Breast epithelium (tissue), 3 donors: ENCODE measurements around the gene HAO1.

Experiments
- POLR2A ChIP-seq: fragments of 450-650 bp; IDR thresholded peaks from one replicate; pipeline ENCODE4 v1.6.1; 2016; ENCODE audit warnings: antibody characterized with exemption, mild to moderate bottlenecking, moderate library complexity
- POLR2AphosphoS5 ChIP-seq, 3 donors: sonication (generic); formaldehyde crosslinking; IDR thresholded peaks; one replicate each; pipeline ENCODE4 v1.6.1; 2017; ENCODE audit warnings: antibody characterized with exemption in 3 of 3

DNA sequence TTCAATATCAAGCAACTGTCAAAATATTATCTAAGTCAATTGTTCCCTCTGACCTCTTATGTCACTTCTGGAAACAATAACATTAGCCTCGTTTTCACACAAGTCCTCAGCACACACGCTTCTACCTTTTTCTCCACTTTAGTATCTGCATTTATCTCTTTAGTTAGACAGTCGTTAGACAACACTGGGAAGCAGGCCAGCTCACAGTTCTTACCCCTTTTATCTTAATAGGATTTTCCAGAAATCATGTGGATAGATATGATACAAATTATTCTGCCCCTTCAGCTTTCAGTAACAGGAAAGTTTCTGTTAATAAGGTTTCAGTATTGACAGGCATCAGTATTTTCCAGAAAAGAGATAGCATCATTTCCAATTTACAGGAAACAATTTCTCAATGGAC, 25.9 kb upstream of the HAO1 start:
- no peak for TF ChIP-seq POLR2AphosphoS5 (IDR thresholded peaks at IDR 0.05)
- no peak for TF ChIP-seq POLR2A
